Neuronal stem cell (in vitro differentiated cells): ENCODE results near the gene PTPRM.

Source experiments
- DNase-seq: peaks from one replicate; pipeline ENCODE4 v3.0.0-alpha.2; 2013; ENCODE audit warnings: low spot score
- H2AFZ ChIP-seq: one replicate; pipeline ENCODE4 v1.6.1; 2013; ENCODE audit warnings: mild to moderate bottlenecking, low read length, inconsistent platforms
- H2AK5ac ChIP-seq: 2 replicates; pipeline ENCODE4 v1.6.1; 2013; ENCODE audit warnings: low read depth, mild to moderate bottlenecking, inconsistent platforms, low read length, moderate library complexity, mixed read lengths
- H2BK120ac ChIP-seq: 2 replicates; pipeline ENCODE4 v1.6.1; 2013; ENCODE audit warnings: low read depth, mild to moderate bottlenecking, inconsistent platforms, low read length, moderate library complexity, mixed read lengths
- H2BK12ac ChIP-seq: one replicate; pipeline ENCODE4 v1.6.1; 2013; ENCODE audit warnings: low read length, inconsistent platforms
- H2BK15ac ChIP-seq: 2 replicates; pipeline ENCODE4 v1.6.1; 2013; ENCODE audit warnings: mild to moderate bottlenecking, low read length, inconsistent platforms, mixed read lengths
- H2BK5ac ChIP-seq: one replicate; pipeline ENCODE4 v1.6.1; 2013; ENCODE audit warnings: inconsistent platforms, mild to moderate bottlenecking, low read length, moderate library complexity
- H3K14ac ChIP-seq: one replicate; pipeline ENCODE4 v1.6.1; 2013; ENCODE audit warnings: low read length, inconsistent platforms
- H3K18ac ChIP-seq: 2 replicates; pipeline ENCODE4 v1.6.1; 2013; ENCODE audit warnings: low read length, inconsistent platforms
- H3K23ac ChIP-seq: 2 replicates; pipeline ENCODE4 v1.6.1; 2013; ENCODE audit warnings: low read depth, mild to moderate bottlenecking, mixed read lengths, low read length, inconsistent platforms; ENCODE audit not compliant: poor library complexity
- H3K27ac ChIP-seq: replicated peaks from 3 replicates; pipeline ENCODE4 v1.5.1; 2013; ENCODE audit warnings: low read length, inconsistent platforms
- H3K27me3 ChIP-seq, 3 experiments: 2 replicates each; pipeline ENCODE4 v1.6.1; 2013; ENCODE audit warnings: low read length in 3 of 3, mild to moderate bottlenecking in 2 of 3, inconsistent platforms in 1 of 3, low read depth in 1 of 3, mixed read lengths in 1 of 3, moderate library complexity in 1 of 3; ENCODE audit not compliant: control insufficient read depth in 3 of 3, insufficient read depth in 3 of 3
- H3K36me3 ChIP-seq, 2 donors: replicated peaks in 1 of 2; 2 replicates each; pipeline ENCODE4 v1.6.1; 2013; ENCODE audit warnings: low read length in 2 of 2; ENCODE audit not compliant: control insufficient read depth in 2 of 2, insufficient read depth in 2 of 2
- H3K4ac ChIP-seq: 2 replicates; pipeline ENCODE4 v1.6.1; 2013; ENCODE audit warnings: inconsistent platforms, mild to moderate bottlenecking, low read length, moderate library complexity
- H3K4me1 ChIP-seq, 2 donors: 1 replicate in 1 of 2; 2 replicates in 1 of 2; pipeline ENCODE4 v1.6.1; 2013; ENCODE audit warnings: low read length in 2 of 2, low read depth in 1 of 2; ENCODE audit not compliant: control insufficient read depth in 2 of 2, insufficient read depth in 1 of 2
- H3K4me2 ChIP-seq: one replicate; pipeline ENCODE4 v1.6.1; 2013; ENCODE audit warnings: mild to moderate bottlenecking, low read length, inconsistent platforms; ENCODE audit not compliant: insufficient read depth, poor library complexity, severe bottlenecking
- H3K4me3 ChIP-seq, 2 donors: 2 replicates each; pipeline ENCODE4 v1.5.1; 2013; ENCODE audit warnings: low read length in 2 of 2, mild to moderate bottlenecking in 2 of 2, inconsistent platforms in 1 of 2, moderate library complexity in 1 of 2
- H3K79me1 ChIP-seq: one replicate; pipeline ENCODE4 v1.6.1; 2013; ENCODE audit warnings: low read depth, mild to moderate bottlenecking, inconsistent platforms, low read length, moderate library complexity
- H3K9ac ChIP-seq: one replicate; pipeline ENCODE4 v1.6.1; 2013; ENCODE audit warnings: mild to moderate bottlenecking, low read depth, low read length, inconsistent platforms; ENCODE audit not compliant: poor library complexity
- H3K9me3 ChIP-seq, 2 donors: replicated peaks in 1 of 2; 2 replicates each; pipeline versions ENCODE3 to v1.6.1; 2013; ENCODE audit warnings: low read length in 2 of 2, mild to moderate bottlenecking in 2 of 2, inconsistent platforms in 1 of 2, low read depth in 1 of 2, mixed read lengths in 1 of 2, moderate library complexity in 1 of 2; ENCODE audit not compliant: control insufficient read depth in 2 of 2, insufficient read depth in 1 of 2
- H4K8ac ChIP-seq: one replicate; pipeline ENCODE4 v1.6.1; 2013; ENCODE audit warnings: low read depth, mild to moderate bottlenecking, inconsistent platforms, low read length, moderate library complexity
- H4K91ac ChIP-seq: one replicate; pipeline ENCODE4 v1.6.1; 2013; ENCODE audit warnings: low read length, low read depth, mild to moderate bottlenecking, inconsistent platforms; ENCODE audit not compliant: poor library complexity
- WGBS, 2 donors: extraction: QIAGEN DNeasy Blood & Tissue Kit; methylation state at CpG; one replicate each; pipeline ENCODE4 v1.1.7; 2013; ENCODE audit warnings: missing lambda C conversion rate in 2 of 2, mixed read lengths in 1 of 2; ENCODE audit not compliant: insufficient read length in 2 of 2, insufficient replicate concordance in 1 of 2; ENCODE audit errors: extremely low coverage in 2 of 2; 5-methylcytosine and 5-hydroxymethylcytosine counted together

PTPRM gene

GRCh38 chr18:8293184-8293583, 726.1 kb downstream of the PTPRM start:
- Histone ChIP-seq H3K9me3 (peaks cover 0 to 2% of the 10 kb centered on the region in 2 donors), H3K23ac (no peak overlapping the region), H2AK5ac (no peak overlapping the region), H3K27me3 (no peaks in the 10 kb centered on the region), H3K14ac (no peak overlapping the region), H3K79me1 (no peaks in the 10 kb centered on the region), H2BK120ac (no peak overlapping the region), H3K4me1 (peaks cover 9 to 11% of the 10 kb centered on the region in 2 donors), H4K8ac (no peak overlapping the region), H2BK5ac (no peak overlapping the region), H3K18ac (no peak overlapping the region), H3K4me2 (no peak overlapping the region), H2BK12ac (no peak overlapping the region), H3K4me3 (no peak overlapping the region), H3K27ac (no peak overlapping the region), H2BK15ac (no peak overlapping the region), H3K4ac (no peak overlapping the region), H4K91ac (no peak overlapping the region), H3K9ac (no peak overlapping the region), H2AFZ (no peak overlapping the region), H3K36me3 (peaks cover 0 to 2% of the 10 kb centered on the region in 2 donors)
- no peak for DNase-seq
- no CpG with 5 or more reads among the region's 2 CpGs for WGBS, 2 donors

- Histone ChIP-seq H2BK5ac (no peak overlapping the region), H3K4me2 (no peak overlapping the region), H4K91ac (no peak overlapping the region), H2BK12ac (no peak overlapping the region), H2AFZ (no peak overlapping the region), H3K27me3 (no peaks in the 10 kb centered on the region), H3K4me3 (no peak overlapping the region), H4K8ac (no peak overlapping the region), H3K79me1 (no peaks in the 10 kb centered on the region), H3K4ac (no peak overlapping the region), H2BK15ac (no peak overlapping the region), H3K9ac (no peak overlapping the region), H3K18ac (no peak overlapping the region), H3K23ac (no peak overlapping the region), H3K36me3 (no peaks in the 10 kb centered on the region), H3K9me3 (no peaks in the 10 kb centered on the region), H2AK5ac (no peak overlapping the region), H3K27ac (no peak overlapping the region), H2BK120ac (no peak overlapping the region), H3K14ac (no peak overlapping the region), H3K4me1 (peaks cover 0 to 6% of the 10 kb centered on the region in 2 donors)
- DNase-seq, result no peak
- no CpG with 5 or more reads among the region's 16 CpGs for WGBS, 2 donors
Measured at GRCh38 chr18:8296886-8297616, 729.9 kb downstream of the PTPRM start.

- H2AK5ac ChIP-seq, result no peak overlapping the region
- H3K4me1 ChIP-seq, result peaks cover 0 to 6% of the 10 kb centered on the region in 2 donors
- no peak overlapping the region for H3K23ac ChIP-seq
- H2BK5ac ChIP-seq, result no peak overlapping the region
- no peaks in the 10 kb centered on the region for H3K9me3 ChIP-seq
- no peak overlapping the region for H3K9ac ChIP-seq
- H2BK12ac ChIP-seq, result no peak overlapping the region
- no CpG with 5 or more reads among the region's 2 CpGs for WGBS, 2 donors
- no peaks in the 10 kb centered on the region for H3K36me3 ChIP-seq
- no peak overlapping the region for H2BK120ac ChIP-seq
- no peak overlapping the region for H3K18ac ChIP-seq
- no peak for DNase-seq
- H2AFZ ChIP-seq, result no peak overlapping the region
- H3K4me2 ChIP-seq, result no peak overlapping the region
- H2BK15ac ChIP-seq, result no peak overlapping the region
- H3K4me3 ChIP-seq, result no peak overlapping the region
- H4K8ac ChIP-seq, result no peak overlapping the region
- H3K4ac ChIP-seq, result no peak overlapping the region
- no peak overlapping the region for H3K27ac ChIP-seq
- no peak overlapping the region for H4K91ac ChIP-seq
- no peaks in the 10 kb centered on the region for H3K79me1 ChIP-seq
- no peaks in the 10 kb centered on the region for H3K27me3 ChIP-seq
- H3K14ac ChIP-seq, result no peak overlapping the region
Measured at GRCh38 chr18:8298186-8298585, 731.1 kb downstream of the PTPRM start.

GRCh38 chr18:8299054-8299980, 732.2 kb downstream of the PTPRM start:
- no CpG with 5 or more reads among the region's 8 CpGs for WGBS, 2 donors

More at GRCh38 chr18:8299054-8299980, 732.2 kb downstream of the PTPRM start:
- H3K9me3 ChIP-seq, result no peaks in the 10 kb centered on the region
- no peak overlapping the region for H2BK120ac ChIP-seq
- no peak overlapping the region for H2BK12ac ChIP-seq
- H3K4me1 ChIP-seq, result peaks cover 0 to 6% of the 10 kb centered on the region in 2 donors
- H4K8ac ChIP-seq, result no peak overlapping the region
- H3K27ac ChIP-seq, result no peak overlapping the region
- no peak overlapping the region for H2BK15ac ChIP-seq
- no peak for DNase-seq
- H3K36me3 ChIP-seq, result no peaks in the 10 kb centered on the region
- H4K91ac ChIP-seq, result no peak overlapping the region
- H3K27me3 ChIP-seq, result no peaks in the 10 kb centered on the region
- no peak overlapping the region for H3K4me3 ChIP-seq
- H3K14ac ChIP-seq, result no peak overlapping the region
- H3K4me2 ChIP-seq, result no peak overlapping the region
- no peak overlapping the region for H3K9ac ChIP-seq
- no peak overlapping the region for H2AFZ ChIP-seq
- H2AK5ac ChIP-seq, result no peak overlapping the region
- no peaks in the 10 kb centered on the region for H3K79me1 ChIP-seq
- H3K4ac ChIP-seq, result no peak overlapping the region
- no peak overlapping the region for H3K23ac ChIP-seq
- no peak overlapping the region for H3K18ac ChIP-seq
- no peak overlapping the region for H2BK5ac ChIP-seq
